Measurements from ENCODE around the gene TRIM32.

The TRIM32 gene

GRCh38 chr9:116646661-116647514, 40.2 kb upstream of the TRIM32 start:
- TF ChIP-seq CTCF (IDR thresholded peaks at IDR 0.05): peak; percentile 36 to 44
- Histone ChIP-seq H3K4me3 (no peak overlapping the region), H3K9me3 (no peaks in the 10 kb centered on the region), H3K27ac (peak overlapping the region in 1 of 2 donors; percentile 31), H3K36me3 (no peaks in the 10 kb centered on the region), H3K4me1 (no peaks in the 10 kb centered on the region), H3K27me3 (no peaks in the 10 kb centered on the region)
- intact Hi-C loops (cut with DNase I; ENCODE audit: low total_unique reads): no loop called here
- no peak for DNase-seq

GRCh38 chr9:116647515-116647809, 39.6 kb upstream of the TRIM32 start:
- peak; percentile 81 to 88 for DNase-seq
- H3K4me3 ChIP-seq: no peak overlapping the region
- H3K27ac ChIP-seq: peak overlapping the region in 1 of 2 donors; percentile 18
- no peak for TF ChIP-seq CTCF (IDR thresholded peaks at IDR 0.05)
- H3K27me3 ChIP-seq: no peaks in the 10 kb centered on the region
- intact Hi-C loops (cut with DNase I; ENCODE audit: low total_unique reads): no loop called here
- no peaks in the 10 kb centered on the region for H3K9me3 ChIP-seq
- H3K36me3 ChIP-seq: no peaks in the 10 kb centered on the region
- H3K4me1 ChIP-seq: no peaks in the 10 kb centered on the region

- H3K4me1 ChIP-seq: peaks cover 0 to 17% (median 10%) of the 10 kb centered on the region in 4 donors
- no peaks in the 10 kb centered on the region for H3K27me3 ChIP-seq
- TF ChIP-seq CTCF (IDR thresholded peaks at IDR 0.05): no peak
- no peak overlapping the region for H3K27ac ChIP-seq
- no peak overlapping the region for H3K4me3 ChIP-seq
- no peaks in the 10 kb centered on the region for H3K36me3 ChIP-seq
- DNase-seq: no peak
- intact Hi-C loops (cut with DNase I; ENCODE audit: low total_unique reads): no loop called here
- no peaks in the 10 kb centered on the region for H3K9me3 ChIP-seq
These were observed 33.6 kb upstream of the TRIM32 start for GRCh38 chr9:116653348-116654058.

GRCh38 chr9:116654059-116654355, 33.1 kb upstream of the TRIM32 start:
- Histone ChIP-seq H3K27me3 (no peaks in the 10 kb centered on the region), H3K27ac (no peak overlapping the region)

GRCh38 chr9:116656501-116656971, 30.6 kb upstream of the TRIM32 start:
- no peak for DNase-seq
- H3K27ac ChIP-seq: peak overlapping the region; percentile 15 to 63
- H3K27me3 ChIP-seq: no peaks in the 10 kb centered on the region
- no peaks in the 10 kb centered on the region for H3K9me3 ChIP-seq
- peaks cover 0 to 17% (median 12%) of the 10 kb centered on the region in 4 donors for H3K4me1 ChIP-seq
- intact Hi-C loops (cut with DNase I; ENCODE audit: low total_unique reads): no loop called here
- no peaks in the 10 kb centered on the region for H3K36me3 ChIP-seq
- TF ChIP-seq CTCF (IDR thresholded peaks at IDR 0.05): no peak
- H3K4me3 ChIP-seq: no peak overlapping the region

More at GRCh38 chr9:116654059-116654355, 33.1 kb upstream of the TRIM32 start:
- H3K36me3 ChIP-seq: no peaks in the 10 kb centered on the region
- intact Hi-C loops (cut with DNase I; ENCODE audit: low total_unique reads): no loop called here
- peaks cover 0 to 17% (median 10%) of the 10 kb centered on the region in 4 donors for H3K4me1 ChIP-seq
- no peak for DNase-seq
- TF ChIP-seq CTCF (IDR thresholded peaks at IDR 0.05): no peak
- no peak overlapping the region for H3K4me3 ChIP-seq
- H3K9me3 ChIP-seq: no peaks in the 10 kb centered on the region

All from tibial artery (tissue), 4 donors.